Breast epithelium (tissue), 4 donors: ENCODE results near the gene CD55. TPM values are rescaled to one million over a fixed set of nuclear protein-coding genes. Genes with fewer than 3 reads are reported as not detected.

Source experiments
- DNase-seq, 2 donors: peaks; one replicate each; pipeline ENCODE4 v3.0.0-alpha.2; 2019; ENCODE audit warnings: low spot score in 2 of 2
- H3K27ac ChIP-seq, 2 donors: fragments of 200-600 bp; sonication (generic) in 1 of 2; one replicate each; pipeline ENCODE4 v1.5.1; 2016 to 2019; ENCODE audit warnings: mild to moderate bottlenecking in 1 of 2
- H3K27me3 ChIP-seq, 2 donors: fragments of 200-600 bp; sonication (generic) in 1 of 2; one replicate each; pipeline versions ENCODE4 v1.5.1 to v1.6.0; 2017 to 2019; ENCODE audit warnings: control low read depth in 1 of 2, mild to moderate bottlenecking in 1 of 2
- H3K36me3 ChIP-seq: fragments of 200-600 bp; one replicate; pipeline ENCODE4 v1.5.1; 2019
- H3K4me1 ChIP-seq, 2 donors: fragments of 200-600 bp; sonication (generic); one replicate each; pipeline ENCODE4 v1.5.1; 2016 to 2019; ENCODE audit warnings: control low read depth in 1 of 2
- H3K4me3 ChIP-seq, 3 donors: fragments of 200-600 bp; sonication (generic); 1 replicate in 2 of 3; 2 replicates in 1 of 3; pipeline ENCODE4 v1.5.1; 2016 to 2019; ENCODE audit warnings: mild to moderate bottlenecking in 3 of 3, moderate library complexity in 2 of 3
- H3K9me3 ChIP-seq, 2 donors: fragments of 200-600 bp; sonication (generic) in 1 of 2; one replicate each; pipeline ENCODE4 v1.5.1; 2016 to 2019; ENCODE audit warnings: control low read depth in 1 of 2
- CTCF ChIP-seq, 3 donors: fragments of 450-650 bp; IDR thresholded peaks; one replicate each; pipeline ENCODE4 v1.5.1; 2016 to 2017; ENCODE audit warnings: antibody characterized with exemption in 3 of 3, mild to moderate bottlenecking in 3 of 3, moderate library complexity in 3 of 3
- POLR2A ChIP-seq: fragments of 450-650 bp; IDR thresholded peaks from one replicate; pipeline ENCODE4 v1.6.1; 2016; ENCODE audit warnings: antibody characterized with exemption, mild to moderate bottlenecking, moderate library complexity
- POLR2AphosphoS5 ChIP-seq, 3 donors: sonication (generic); formaldehyde crosslinking; IDR thresholded peaks; one replicate each; pipeline ENCODE4 v1.6.1; 2017; ENCODE audit warnings: antibody characterized with exemption in 3 of 3
- intact Hi-C: fragments of 100-400 bp; cut with DNase I; formaldehyde crosslinking; loops from one replicate; pipeline ENCODE4 v1.15.1; 2023; ENCODE audit warnings: low total_unique reads
- total RNA-seq, 3 donors: library from RNA; depleted of rRNA; stranded (reverse); fragments of >200 nt; gene quantifications; one replicate each; pipeline ENCODE4 v1.1.0, GENCODE V29; 2016

The CD55 gene
- total RNA-seq, 3 donors from 2014 or later = 65.4 to 132 (median 67.8) TPM

- Histone ChIP-seq H3K4me1 (no peaks in the 10 kb centered on the region), H3K27ac (no peak overlapping the region), H3K27me3 (no peaks in the 10 kb centered on the region), H3K36me3 (no peaks in the 10 kb centered on the region), H3K4me3 (no peak overlapping the region), H3K9me3 (no peaks in the 10 kb centered on the region)
- TF ChIP-seq POLR2AphosphoS5 (IDR thresholded peaks at IDR 0.05) = no peak
- TF ChIP-seq CTCF (IDR thresholded peaks at IDR 0.05) = no peak
- TF ChIP-seq POLR2A = no peak
- DNase-seq = no peak
- intact Hi-C loops = no loop called here
These were observed 34.6 kb upstream of the CD55 start for GRCh38 chr1:207286786-207287468.

GRCh38 chr1:207288315-207288714 lies 33.2 kb upstream of the CD55 start:
- no peak for DNase-seq
- no peaks in the 10 kb centered on the region for H3K9me3 ChIP-seq
- TF ChIP-seq POLR2AphosphoS5 (IDR thresholded peaks at IDR 0.05) (no peak), CTCF (IDR thresholded peaks at IDR 0.05) (no peak), POLR2A (no peak)

GRCh38 chr1:207289756-207290155 lies 31.7 kb upstream of the CD55 start:
- H3K9me3 ChIP-seq = no peaks in the 10 kb centered on the region
- H3K27ac ChIP-seq = no peak overlapping the region
- TF ChIP-seq POLR2AphosphoS5 (IDR thresholded peaks at IDR 0.05) = no peak
- no peak for TF ChIP-seq CTCF (IDR thresholded peaks at IDR 0.05)
- no peak for TF ChIP-seq POLR2A
- H3K27me3 ChIP-seq = no peaks in the 10 kb centered on the region
- H3K4me1 ChIP-seq = no peaks in the 10 kb centered on the region
- H3K4me3 ChIP-seq = no peak overlapping the region
- no peaks in the 10 kb centered on the region for H3K36me3 ChIP-seq
- no peak for DNase-seq
- intact Hi-C loops = no loop called here

More at GRCh38 chr1:207288315-207288714, 33.2 kb upstream of the CD55 start:
- H3K4me1 ChIP-seq = no peaks in the 10 kb centered on the region
- H3K27me3 ChIP-seq = no peaks in the 10 kb centered on the region
- H3K36me3 ChIP-seq = no peaks in the 10 kb centered on the region
- no peak overlapping the region for H3K27ac ChIP-seq
- H3K4me3 ChIP-seq = no peak overlapping the region
- intact Hi-C loops = no loop called here

GRCh38 chr1:207291723-207292122 lies 29.8 kb upstream of the CD55 start:
- no peaks in the 10 kb centered on the region for H3K4me1 ChIP-seq
- TF ChIP-seq CTCF (IDR thresholded peaks at IDR 0.05) (no peak), POLR2A (no peak), POLR2AphosphoS5 (IDR thresholded peaks at IDR 0.05) (no peak)
- intact Hi-C loops = no loop called here

GRCh38 chr1:207298186-207298585 lies 23.3 kb upstream of the CD55 start:
- Histone ChIP-seq H3K36me3 (no peaks in the 10 kb centered on the region), H3K9me3 (no peaks in the 10 kb centered on the region), H3K4me3 (peak overlapping the region in 1 of 3 donors; percentile 10), H3K27me3 (no peaks in the 10 kb centered on the region), H3K4me1 (no peaks in the 10 kb centered on the region), H3K27ac (peak overlapping the region; percentile 54 to 63)
- DNase-seq = no peak
- intact Hi-C loops = no loop called here
- TF ChIP-seq POLR2AphosphoS5 (IDR thresholded peaks at IDR 0.05) (no peak), POLR2A (no peak), CTCF (IDR thresholded peaks at IDR 0.05) (no peak)

More at GRCh38 chr1:207291723-207292122, 29.8 kb upstream of the CD55 start:
- no peak overlapping the region for H3K27ac ChIP-seq
- H3K9me3 ChIP-seq = no peaks in the 10 kb centered on the region
- no peak overlapping the region for H3K4me3 ChIP-seq
- no peaks in the 10 kb centered on the region for H3K36me3 ChIP-seq
- no peaks in the 10 kb centered on the region for H3K27me3 ChIP-seq
- no peak for DNase-seq
